ENCODE data around the gene SUSD1.

Gene SUSD1

GRCh38 chr9:112006361-112007020, 168.6 kb downstream of the SUSD1 start:
- DNase-seq, result no peak

GRCh38 chr9:112005939-112006338, 169.2 kb downstream of the SUSD1 start:
- DNase-seq, result no peak

GRCh38 chr9:112003538-112003937, 171.6 kb downstream of the SUSD1 start:
- no peak for DNase-seq

GRCh38 chr9:112002847-112003457, 172.1 kb downstream of the SUSD1 start:
- no peak for DNase-seq

- no peak for DNase-seq
Measured at GRCh38 chr9:112002131-112002846, 172.8 kb downstream of the SUSD1 start.

- no peak for DNase-seq
Measured at GRCh38 chr9:112000743-112001142, 174.4 kb downstream of the SUSD1 start.

GRCh38 chr9:111999319-111999718, 175.8 kb downstream of the SUSD1 start:
- DNase-seq, result no peak

- DNase-seq, result no peak
Measured at GRCh38 chr9:111997831-111998230, 177.3 kb downstream of the SUSD1 start.

GRCh38 chr9:111994831-111995458, 180.2 kb downstream of the SUSD1 start:
- DNase-seq, result no peak

GRCh38 chr9:111993319-111993718, 181.8 kb downstream of the SUSD1 start:
- no peak for DNase-seq

GRCh38 chr9:111992523-111992922, 182.6 kb downstream of the SUSD1 start:
- DNase-seq, result no peak

- DNase-seq, result no peak
Measured at GRCh38 chr9:111991179-111991578, 183.9 kb downstream of the SUSD1 start.

Measured in NCI-H1048 (cell line).